ENCODE data around the gene MTRR.
A peak's percentile ranks its signal among the peaks of the same experiment; 100 is the strongest.

Gene MTRR

GRCh38 chr5:7868773-7869473, at the start of gene MTRR, which contains the start of gene FASTKD3:
MTRR (plus strand) TSS chr5:7869148; CDS start chr5:7870795, 1,647 bp downstream.
FASTKD3 (minus strand) TSS chr5:7869031; CDS start chr5:7868083, 948 bp downstream.
- peak; percentile 65 to 82 for DNase-seq

DNA sequence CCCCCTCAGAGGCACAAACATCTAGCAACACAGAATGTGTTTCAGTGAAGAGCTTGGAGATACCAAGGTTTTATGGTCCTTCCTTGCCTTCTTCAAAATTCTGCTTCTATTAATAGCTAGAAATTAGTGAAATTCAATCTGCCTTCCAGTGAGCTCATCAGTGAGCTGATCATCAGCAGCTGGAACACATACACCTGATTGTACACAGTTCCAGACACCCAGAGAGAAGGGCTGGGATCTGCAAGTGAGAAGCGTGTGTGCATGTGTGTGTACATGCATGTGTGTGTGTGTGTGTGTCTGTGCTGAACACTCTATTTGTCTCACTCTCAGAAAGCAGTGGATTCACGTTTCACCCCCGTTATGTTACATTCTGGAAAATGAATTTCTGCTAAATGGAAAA, 46.5 kb upstream of the MTRR start:
- no peak for DNase-seq

DNA sequence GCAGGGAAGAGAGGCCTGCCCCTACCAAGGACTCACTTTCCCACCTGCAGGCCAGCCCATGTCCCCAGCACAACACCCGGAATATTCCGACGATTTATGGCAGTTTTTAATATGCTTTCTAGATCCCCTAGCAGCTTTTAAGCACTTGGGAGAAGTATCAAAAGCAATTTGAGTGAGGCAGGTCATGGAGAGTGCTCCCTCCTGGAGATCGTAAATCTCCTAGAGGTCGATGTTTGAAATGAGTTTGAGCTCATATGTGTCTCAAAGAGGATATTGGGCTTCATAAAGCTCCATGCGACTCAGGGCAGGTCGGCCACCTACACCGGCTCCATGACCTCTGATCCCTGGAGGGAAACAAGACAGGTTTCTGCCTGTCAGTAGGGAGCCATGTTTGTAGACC, 45.4 kb upstream of the MTRR start:
- no peak for DNase-seq

DNA sequence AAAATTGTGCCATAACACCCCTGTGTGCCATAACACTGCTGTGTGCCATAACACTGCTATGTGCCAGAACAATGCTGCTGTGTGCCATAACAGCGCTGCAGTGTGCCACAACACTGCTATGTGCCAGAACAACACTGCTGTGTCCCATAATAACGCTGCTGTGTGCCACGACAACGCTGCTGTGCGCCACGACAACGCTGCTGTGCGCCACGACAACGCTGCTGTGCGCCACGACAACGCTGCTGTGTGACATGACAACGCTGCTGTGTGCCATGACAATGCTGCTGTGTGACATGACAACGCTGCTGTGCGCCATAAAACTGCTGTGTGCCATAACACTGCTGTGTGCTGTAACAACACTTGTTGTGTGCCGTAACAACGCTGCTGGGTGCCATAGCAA, 44.0 kb upstream of the MTRR start:
- no peak for DNase-seq

DNA sequence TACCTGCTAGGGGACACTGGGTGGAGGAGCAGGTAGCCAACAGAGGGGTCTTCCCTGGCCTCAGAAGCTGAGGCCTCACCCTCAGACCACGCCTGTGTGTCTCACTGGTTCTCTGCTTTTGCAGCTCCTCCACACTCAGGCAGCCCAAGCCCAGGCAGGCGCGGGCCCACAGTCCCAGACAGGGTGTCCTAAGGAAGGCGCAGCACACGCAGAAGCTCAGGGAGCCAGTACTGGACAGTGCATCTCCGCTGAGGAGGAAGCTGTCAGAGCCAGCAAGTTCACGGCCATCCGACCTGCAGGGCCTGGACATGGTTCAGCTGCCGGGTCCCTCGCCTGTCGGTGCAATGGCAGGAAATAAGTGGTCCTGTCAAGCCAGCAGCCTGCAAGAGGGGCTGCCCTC, 43.3 kb upstream of the MTRR start:
- no peak for DNase-seq

DNA sequence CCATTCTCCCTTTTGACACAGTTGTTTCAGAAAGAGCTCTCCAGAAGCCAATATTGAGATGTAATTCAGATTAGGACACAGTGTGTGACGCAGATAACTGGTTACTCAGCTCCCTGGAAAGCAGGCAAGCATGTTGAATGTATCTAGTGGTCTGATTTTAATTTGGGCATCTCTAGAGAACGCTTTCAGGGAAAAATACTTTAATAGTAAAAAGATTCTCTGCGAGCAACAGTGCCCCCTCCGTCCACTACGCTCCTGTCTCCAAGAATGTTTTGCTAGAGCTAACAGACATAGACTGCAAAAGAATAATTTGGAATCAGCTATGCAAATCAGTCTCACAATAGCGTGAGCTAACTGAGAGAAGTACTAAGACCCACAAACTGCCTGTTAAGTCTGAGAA, 41.3 kb upstream of the MTRR start:
- no peak for DNase-seq

GRCh38 chr5:7828269-7828668, 40.7 kb upstream of the MTRR start:
- DNase-seq, result no peak

- DNase-seq, result no peak
Observed at GRCh38 chr5:7834982-7835381, 34.0 kb upstream of the MTRR start.

GRCh38 chr5:7837403-7837802, 31.5 kb upstream of the MTRR start:
- DNase-seq, result no peak

DNA sequence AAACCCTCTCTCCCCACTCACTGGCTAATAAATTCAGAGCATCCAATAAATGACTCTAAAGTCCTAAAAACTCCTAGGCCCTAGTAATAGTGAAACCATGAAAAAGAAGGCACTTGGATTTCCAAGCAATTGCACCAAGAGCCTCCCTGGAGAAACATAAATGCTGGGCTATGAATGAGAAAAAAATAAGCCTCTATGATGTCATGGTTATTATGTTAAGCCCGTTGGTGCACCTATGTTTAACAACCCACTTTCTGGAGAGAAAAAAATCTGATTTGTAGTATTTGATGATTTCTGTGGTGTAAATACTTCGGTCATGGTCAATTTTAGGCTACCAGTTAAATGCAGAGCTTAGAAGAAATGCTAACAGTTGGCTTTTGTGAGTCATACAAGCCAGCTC, 26.4 kb upstream of the MTRR start:
- DNase-seq, result no peak

DNA sequence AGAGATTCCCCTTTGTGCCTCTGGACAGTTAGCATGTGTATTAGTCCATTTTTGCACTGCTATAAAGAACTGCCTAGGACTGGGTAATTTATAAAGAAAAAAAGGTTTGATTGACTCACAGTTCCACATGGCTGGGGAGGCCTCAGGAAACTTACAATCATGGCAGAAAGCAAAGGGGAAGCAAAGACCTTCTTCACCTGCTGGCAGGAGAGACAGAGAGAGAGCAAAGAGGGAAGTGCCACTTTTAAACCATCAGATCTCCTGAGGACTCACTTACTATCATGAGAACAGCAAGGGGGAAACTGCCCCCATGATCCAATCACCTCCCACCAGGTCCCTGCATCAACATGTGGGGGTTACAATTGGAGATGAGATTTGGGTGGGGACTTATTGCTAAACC, 24.0 kb upstream of the MTRR start:
- DNase-seq, result no peak

GRCh38 chr5:7845557-7845956, 23.4 kb upstream of the MTRR start:
- no peak for DNase-seq

DNA sequence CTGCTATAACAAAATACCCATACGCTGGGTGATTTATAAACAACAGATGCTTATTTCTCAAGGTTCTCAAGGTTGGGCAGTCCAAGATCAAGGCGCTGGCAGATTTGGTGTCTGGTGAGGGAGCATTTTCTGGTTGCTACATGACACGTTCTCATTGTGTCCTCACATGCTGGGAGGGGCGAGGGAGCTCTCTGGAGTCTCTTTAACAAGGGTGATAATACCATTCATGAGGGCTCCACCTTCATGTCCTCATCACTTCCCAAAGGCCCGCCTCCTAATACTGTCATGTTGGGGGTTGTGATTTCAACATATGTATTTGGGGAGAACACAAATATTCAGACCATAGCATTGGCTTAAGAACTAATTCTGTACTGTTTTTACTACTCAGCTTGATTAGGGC, 22.6 kb upstream of the MTRR start:
- no peak for DNase-seq

- no peak for DNase-seq
Observed at GRCh38 chr5:7848296-7848695, 20.7 kb upstream of the MTRR start.

DNA sequence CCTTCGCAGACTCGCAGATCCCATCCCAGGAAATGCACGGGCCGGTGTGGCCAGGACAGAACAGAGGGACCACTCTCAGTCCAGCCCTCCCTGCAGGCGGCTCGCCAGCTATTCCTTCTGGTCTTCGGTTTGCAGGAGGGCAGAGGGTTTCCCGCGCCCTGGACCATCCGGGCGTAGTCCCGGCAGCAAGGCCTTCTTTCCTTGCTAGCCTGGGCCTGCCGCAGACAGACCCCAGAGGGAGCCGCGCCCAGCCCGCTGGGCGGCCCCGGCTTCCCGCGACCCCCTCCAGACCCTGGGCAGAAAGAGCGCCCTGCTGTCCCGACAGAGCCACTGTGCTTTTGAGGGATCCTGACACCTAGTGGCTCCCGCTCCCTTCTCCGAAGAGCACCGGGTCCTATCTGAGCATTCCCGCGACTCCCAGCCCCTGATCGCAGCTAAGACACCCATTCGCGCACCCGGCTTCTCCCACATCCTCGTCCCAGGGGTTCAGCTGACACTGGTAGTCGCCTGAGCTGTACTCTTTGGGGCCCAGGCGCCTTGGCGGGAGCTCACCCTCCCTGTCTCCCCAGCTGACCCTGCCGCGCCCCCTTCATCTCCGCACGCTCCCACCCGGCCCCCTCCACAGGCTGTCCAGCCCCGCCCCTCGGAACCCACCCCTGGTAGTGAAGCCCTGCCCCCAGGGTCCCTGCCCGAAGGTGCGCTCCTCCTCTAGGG, 19.1 kb upstream of the MTRR start:
- DNase-seq, result no peak

DNA sequence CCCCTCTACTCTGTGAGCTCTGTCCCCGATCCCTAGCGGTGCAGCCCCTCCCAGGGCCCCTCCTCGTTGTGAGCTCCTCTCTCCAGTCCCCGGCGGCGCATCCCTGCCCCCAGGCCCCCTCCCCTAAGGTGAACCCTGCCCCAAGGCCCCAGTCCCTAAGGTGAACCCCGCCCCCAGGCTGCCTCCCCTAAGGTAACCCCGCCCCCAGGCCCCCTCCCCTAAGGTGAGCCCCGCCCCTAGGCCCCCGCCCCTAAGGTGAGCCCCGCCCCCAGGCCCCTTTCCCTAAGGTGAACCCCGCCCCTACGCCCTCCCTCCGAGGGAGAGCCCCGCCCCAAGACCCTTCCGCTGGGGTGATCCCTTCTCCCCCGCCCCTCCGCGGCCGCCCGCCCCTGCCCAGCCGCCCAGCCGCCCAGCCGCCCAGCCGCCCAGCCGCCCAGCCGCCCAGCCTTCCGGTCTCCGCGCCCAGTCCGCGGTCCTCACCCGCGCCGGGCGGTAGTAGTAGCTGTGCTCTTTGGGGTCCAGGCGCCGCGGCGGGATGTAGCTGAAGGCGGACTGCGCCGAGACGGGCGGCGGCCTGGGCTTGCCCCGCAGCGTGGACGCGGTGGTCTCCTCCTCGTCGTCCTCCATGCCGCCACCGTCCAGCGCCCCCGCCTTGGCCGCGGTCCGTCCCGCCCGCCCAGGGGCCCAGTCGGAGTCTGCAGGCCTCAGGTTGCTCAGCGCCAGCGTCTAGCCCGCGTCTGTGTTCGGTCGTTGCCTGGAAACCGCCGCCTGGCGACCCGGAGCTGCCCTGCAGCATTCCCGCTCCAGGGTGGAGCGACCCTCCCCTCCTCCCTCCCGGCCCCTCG, 18.3 kb upstream of the MTRR start, which contains the start of gene CFAP90:
Gene CFAP90 (minus strand): TSS at position 739 of the 845 bp plus-strand sequence. CDS start 112 bp downstream, at position 627.
- DNase-seq, result no peak

GRCh38 chr5:7851240-7851592, 17.7 kb upstream of the MTRR start:
- DNase-seq, result no peak

DNA sequence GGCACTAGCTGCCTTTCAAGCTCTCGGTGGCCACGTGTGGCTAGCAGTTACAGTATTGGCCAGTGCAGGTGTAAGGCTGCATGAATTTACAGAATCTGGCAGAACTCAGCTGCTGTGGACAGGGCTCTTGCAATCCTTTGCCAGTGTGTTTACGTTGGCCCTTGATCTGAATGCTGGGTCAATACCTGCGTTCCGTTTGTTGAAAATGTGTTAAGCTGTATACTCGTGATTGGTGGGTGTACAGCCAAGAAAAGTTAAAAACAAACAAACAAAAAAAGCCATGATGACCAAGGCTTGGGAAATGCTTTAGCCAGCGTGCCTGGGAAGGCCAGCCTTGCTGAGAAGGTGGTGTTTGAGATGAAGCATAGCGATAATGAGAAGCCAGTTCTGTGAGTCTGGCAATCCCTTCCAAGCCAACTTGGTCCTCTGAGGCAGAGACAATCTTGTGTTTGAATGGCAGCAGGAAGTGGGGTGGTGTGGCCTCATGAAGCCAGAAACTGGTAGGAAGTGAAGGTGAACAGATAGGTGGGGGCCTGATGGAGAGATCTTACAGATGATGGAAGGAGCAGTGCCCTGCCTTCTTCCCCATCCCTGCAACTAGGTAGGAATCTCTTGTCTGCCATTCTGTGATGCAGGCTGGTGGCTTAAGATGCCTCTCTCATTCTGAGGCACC, 17.2 kb upstream of the MTRR start:
- DNase-seq, result no peak

DNA sequence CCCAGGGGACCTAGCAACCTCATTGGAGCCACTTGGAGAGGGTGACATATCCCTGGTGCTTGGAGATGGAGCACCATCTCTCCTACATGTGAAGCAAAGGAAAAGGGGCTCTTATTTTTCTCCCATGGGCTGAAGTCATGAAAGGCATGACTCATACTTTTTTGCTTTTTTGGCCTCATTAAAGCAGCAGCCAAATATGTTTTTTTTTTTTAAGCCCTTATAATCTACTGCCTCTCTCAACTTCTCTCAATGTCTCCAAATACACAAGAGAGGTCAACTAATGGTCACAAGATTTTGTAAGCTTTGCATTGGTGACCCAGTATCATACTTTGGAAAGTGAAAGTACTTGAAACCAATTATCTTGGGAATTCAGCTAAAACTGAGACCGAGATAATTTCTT, 16.4 kb upstream of the MTRR start:
- DNase-seq, result no peak

GRCh38 chr5:7852988-7853387, 16.0 kb upstream of the MTRR start:
- DNase-seq, result no peak

DNA sequence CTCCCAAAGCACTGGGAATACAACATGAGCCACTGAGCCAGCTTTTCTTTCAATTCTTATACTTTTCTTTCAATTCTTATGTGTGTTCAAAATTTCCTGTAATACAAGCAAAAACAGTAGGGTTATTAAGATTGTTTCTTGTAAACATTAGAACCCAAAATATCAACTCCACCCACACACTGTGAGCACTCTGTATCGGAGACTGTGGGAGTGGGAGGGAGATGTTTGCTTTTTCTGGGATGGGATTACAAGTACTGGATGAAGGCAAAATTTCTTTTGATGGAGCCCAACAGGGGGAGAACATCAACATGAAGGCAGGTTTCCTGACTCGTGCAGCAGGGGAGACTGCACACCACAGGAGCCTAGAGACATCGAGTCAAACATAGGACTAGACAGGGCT, 13.3 kb upstream of the MTRR start:
- no peak for DNase-seq

DNA sequence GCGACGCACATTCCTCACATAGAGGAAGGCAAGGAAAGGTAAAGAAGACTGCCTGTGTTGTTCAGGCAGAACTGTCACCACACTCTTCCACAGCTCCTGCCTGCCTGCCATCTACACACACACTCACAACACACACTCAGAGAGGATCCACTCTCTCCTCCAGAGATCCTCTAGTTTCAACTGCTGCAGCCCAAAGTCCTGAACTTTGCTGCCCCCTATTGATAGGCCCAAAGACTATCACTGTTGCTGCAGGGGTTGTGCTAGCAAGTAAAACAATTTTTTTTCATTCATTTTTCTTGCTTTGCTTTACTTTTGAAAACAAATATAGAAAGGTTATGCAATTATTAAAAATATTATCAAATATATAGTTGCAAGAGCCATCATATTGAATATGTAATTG, 12.1 kb upstream of the MTRR start:
- DNase-seq, result peak in 1 of 2 donors; percentile 26

DNA sequence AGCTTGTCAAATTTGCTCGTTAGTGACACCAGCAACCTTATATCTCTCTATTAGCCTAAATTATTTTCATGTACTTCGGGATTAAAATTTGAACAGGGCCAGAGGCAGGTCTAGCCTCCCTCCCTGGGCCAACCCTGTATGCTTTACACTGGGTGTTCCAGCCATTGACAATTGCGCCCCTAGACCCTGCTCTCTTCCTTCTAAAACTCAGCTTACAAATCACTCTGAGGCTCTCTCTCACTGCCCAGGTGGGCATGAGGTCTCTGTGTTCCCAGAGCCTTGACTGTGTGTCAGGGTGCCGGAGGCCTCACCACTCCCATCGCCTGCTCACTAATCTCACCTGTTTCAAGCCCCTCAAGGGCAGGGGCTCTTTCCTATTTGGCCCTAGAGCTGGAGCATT, 11.6 kb upstream of the MTRR start:
- no peak for DNase-seq
